H1 (cell line): ENCODE results near the gene THYN1. TPM values are rescaled to one million over a fixed set of nuclear protein-coding genes. Genes with fewer than 3 reads are reported as not detected.

Experiments used
- CTCF ChIA-PET: fragments of 300-600 bp; sonication (Branson Sonifier 250); formaldehyde crosslinking; loops from one replicate; lab custom pipeline; 2021; ENCODE audit not compliant: partially characterized antibody; lab: Charles Lee
- POLR2A ChIA-PET: fragments of 300-600 bp; sonication (Branson Sonifier 250); formaldehyde crosslinking; loops from one replicate; lab custom pipeline; 2021; ENCODE audit warnings: inconsistent platforms; ENCODE audit not compliant: partially characterized antibody; lab: Charles Lee
- DNase-seq, 2 experiments: peaks; one replicate each; pipeline versions ENCODE4 v3.0.0 to v3.0.0-alpha.2; 2010 to 2022; ENCODE audit warnings: low spot score in 2 of 2, low read depth in 1 of 2, mixed read lengths in 1 of 2
- FAIRE-seq: peaks from 2 replicates; lab custom pipeline; 2011; peaks lifted over from hg19 to GRCh38; lab: Jason Lieb, UNC
- H2AFZ ChIP-seq: 2 replicates; pipeline ENCODE4 v1.8.1; 2012; ENCODE audit warnings: low read length, inconsistent platforms
- H2AK5ac ChIP-seq: 2 replicates; pipeline ENCODE4 v1.6.1; 2013; ENCODE audit warnings: low read depth, low read length
- H2BK120ac ChIP-seq: replicated peaks from 2 replicates; pipeline ENCODE3; 2013; ENCODE audit warnings: low read depth, low read length, inconsistent platforms
- H2BK12ac ChIP-seq: 2 replicates; pipeline ENCODE4 v1.6.1; 2013; ENCODE audit warnings: low read depth, low read length
- H2BK15ac ChIP-seq: 2 replicates; pipeline ENCODE4 v1.6.1; 2013; ENCODE audit warnings: low read length
- H2BK20ac ChIP-seq: 2 replicates; pipeline ENCODE4 v1.6.1; 2013; ENCODE audit warnings: low read length
- H2BK5ac ChIP-seq: 2 replicates; pipeline ENCODE4 v1.6.1; 2013; ENCODE audit warnings: low read depth, low read length
- H3K14ac ChIP-seq: 2 replicates; pipeline ENCODE4 v1.6.1; 2013; ENCODE audit warnings: inconsistent platforms; ENCODE audit not compliant: insufficient read length
- H3K18ac ChIP-seq: 2 replicates; pipeline ENCODE4 v1.6.1; 2013; ENCODE audit warnings: low read length; ENCODE audit errors: extremely low read depth
- H3K23ac ChIP-seq: 2 replicates; pipeline ENCODE4 v1.6.1; 2013; ENCODE audit warnings: inconsistent platforms; ENCODE audit not compliant: insufficient read length
- H3K23me2 ChIP-seq: 2 replicates; pipeline ENCODE4 v1.6.1; 2013; ENCODE audit warnings: low read depth, low read length
- H3K27ac ChIP-seq: 2 replicates; pipeline ENCODE4 v1.6.1; 2011; ENCODE audit warnings: low read depth, low read length, inconsistent platforms
- H3K27me3 ChIP-seq, 4 experiments: replicated peaks in 1 of 4; 1 replicate in 1 of 4; 2 replicates in 3 of 4; pipeline versions ENCODE4 v1.6.1 to v1.8.1; 2011 to 2013; ENCODE audit warnings: low read length in 3 of 4, mild to moderate bottlenecking in 3 of 4, inconsistent platforms in 2 of 4, mixed read lengths in 2 of 4, moderate library complexity in 1 of 4; ENCODE audit not compliant: control insufficient read depth in 3 of 4, insufficient read depth in 3 of 4; ENCODE audit errors: extremely low read depth in 1 of 4
- H3K36me3 ChIP-seq, 4 experiments: 2 replicates each; pipeline versions ENCODE4 v1.6.1 to v1.8.1; 2011 to 2013; ENCODE audit warnings: mild to moderate bottlenecking in 4 of 4, low read length in 3 of 4, moderate library complexity in 2 of 4, control low read depth in 1 of 4, inconsistent platforms in 1 of 4; ENCODE audit not compliant: insufficient read depth in 4 of 4, control insufficient read depth in 2 of 4
- H3K4ac ChIP-seq: replicated peaks from 2 replicates; pipeline ENCODE3; 2013; ENCODE audit warnings: low read length, low read depth, mixed read lengths, inconsistent platforms; ENCODE audit not compliant: insufficient read length
- H3K4me1 ChIP-seq, 4 experiments: replicated peaks in 1 of 4; 1 replicate in 1 of 4; 2 replicates in 3 of 4; pipeline versions ENCODE4 v1.6.1 to v1.8.1; 2011 to 2013; ENCODE audit warnings: low read length in 3 of 4, inconsistent platforms in 2 of 4, mixed read lengths in 1 of 4; ENCODE audit not compliant: insufficient read depth in 4 of 4, control insufficient read depth in 3 of 4
- H3K4me2 ChIP-seq, 2 experiments: 2 replicates each; pipeline versions ENCODE4 v1.6.1 to v1.8.1; 2011 to 2013; ENCODE audit warnings: low read depth in 2 of 2, low read length in 2 of 2, control low read depth in 1 of 2, inconsistent platforms in 1 of 2, mild to moderate bottlenecking in 1 of 2; ENCODE audit not compliant: insufficient read depth in 1 of 2
- H3K4me3 ChIP-seq, 4 experiments: fragments of 200-600, 300-600 bp in 1 of 4; sonication (generic), shearing (Covaris generic), sonication (Bioruptor Twin) in 1 of 4; 2 replicates each; pipeline versions ENCODE4 v1.5.1 to v1.8.1; 2011 to 2016; ENCODE audit warnings: low read length in 4 of 4, low read depth in 3 of 4, control low read depth in 2 of 4, inconsistent platforms in 2 of 4, mild to moderate bottlenecking in 2 of 4, mixed read lengths in 1 of 4, moderate library complexity in 1 of 4; ENCODE audit not compliant: insufficient read depth in 2 of 4; ENCODE audit errors: extremely low read depth in 1 of 4
- H3K56ac ChIP-seq: replicated peaks from 2 replicates; pipeline ENCODE3; 2013; ENCODE audit warnings: low read depth, mild to moderate bottlenecking, mixed read lengths, low read length, inconsistent platforms; ENCODE audit not compliant: insufficient read length
- H3K79me1 ChIP-seq: 2 replicates; pipeline ENCODE4 v1.6.1; 2013; ENCODE audit warnings: low read depth, low read length, control low read depth
- H3K79me2 ChIP-seq, 2 experiments: 2 replicates each; pipeline versions ENCODE4 v1.6.1 to v1.8.1; 2012 to 2013; ENCODE audit warnings: low read length in 2 of 2, mild to moderate bottlenecking in 2 of 2, inconsistent platforms in 1 of 2; ENCODE audit not compliant: insufficient read depth in 2 of 2, control insufficient read depth in 1 of 2
- H3K9ac ChIP-seq, 4 experiments: replicated peaks in 1 of 4; 1 replicate in 1 of 4; 2 replicates in 3 of 4; pipeline versions ENCODE4 v1.6.1 to v1.8.1; 2011 to 2013; ENCODE audit warnings: low read depth in 3 of 4, low read length in 3 of 4, control low read depth in 2 of 4, mild to moderate bottlenecking in 2 of 4, moderate library complexity in 2 of 4, inconsistent platforms in 1 of 4; ENCODE audit errors: extremely low read depth in 1 of 4
- H3K9me3 ChIP-seq, 2 experiments: 2 replicates each; pipeline versions ENCODE4 v1.6.1 to v1.8.1; 2012 to 2013; ENCODE audit warnings: mild to moderate bottlenecking in 2 of 2, moderate library complexity in 2 of 2, control low read depth in 1 of 2, inconsistent platforms in 1 of 2, low read depth in 1 of 2, low read length in 1 of 2, mixed read lengths in 1 of 2; ENCODE audit not compliant: insufficient read depth in 2 of 2
- H4K20me1 ChIP-seq, 2 experiments: replicated peaks in 1 of 2; 2 replicates each; pipeline versions ENCODE3 to v1.8.1; 2011 to 2013; ENCODE audit warnings: inconsistent platforms in 2 of 2, low read length in 2 of 2, mild to moderate bottlenecking in 1 of 2; ENCODE audit not compliant: insufficient read depth in 2 of 2, control insufficient read depth in 1 of 2
- H4K5ac ChIP-seq: 2 replicates; pipeline ENCODE4 v1.6.1; 2013; ENCODE audit warnings: low read length, low read depth, mixed read lengths, inconsistent platforms; ENCODE audit not compliant: insufficient read length
- H4K8ac ChIP-seq: 2 replicates; pipeline ENCODE4 v1.8.0; 2013; ENCODE audit warnings: mild to moderate bottlenecking, moderate library complexity, low read length, inconsistent platforms; ENCODE audit not compliant: insufficient read depth; ENCODE audit errors: extremely low read depth
- H4K91ac ChIP-seq: replicated peaks from 2 replicates; pipeline ENCODE3; 2013; ENCODE audit warnings: low read length, mixed read lengths, inconsistent platforms; ENCODE audit not compliant: insufficient read length
- CREB1 ChIP-seq: IDR thresholded peaks from 2 replicates; pipeline ENCODE4 v1.6.1; 2012; ENCODE audit warnings: inconsistent platforms
- E2F6 ChIP-seq: IDR thresholded peaks from 2 replicates; pipeline ENCODE4 v1.6.1; 2012; ENCODE audit warnings: inconsistent platforms
- EGR1 ChIP-seq: IDR thresholded peaks from 2 replicates; pipeline ENCODE4 v1.6.1; 2011; ENCODE audit warnings: low read depth, low read length, borderline replicate concordance
- EP300 ChIP-seq, 2 experiments: IDR thresholded peaks; 1 replicate in 1 of 2; 2 replicates in 1 of 2; pipeline ENCODE4 v1.6.1; 2011 to 2012; ENCODE audit warnings: low read depth in 2 of 2, low read length in 2 of 2, mild to moderate bottlenecking in 2 of 2, borderline replicate concordance in 1 of 2, inconsistent platforms in 1 of 2, moderate library complexity in 1 of 2
- GABPA ChIP-seq: IDR thresholded peaks from 2 replicates; pipeline ENCODE4 v1.6.1; 2011; ENCODE audit warnings: mild to moderate bottlenecking, low read length, moderate library complexity, borderline replicate concordance; ENCODE audit not compliant: insufficient read depth
- POU5F1 ChIP-seq: IDR thresholded peaks from 2 replicates; pipeline ENCODE4 v1.6.1; 2011; ENCODE audit warnings: low read depth, mild to moderate bottlenecking, low read length, moderate library complexity
- SIN3A ChIP-seq, 2 experiments: IDR thresholded peaks in 1 of 2; conservative IDR thresholded peaks in 1 of 2; 2 replicates each; pipeline ENCODE4 v1.6.1; 2011 to 2012; ENCODE audit warnings: low read length in 2 of 2, improper control_type of control experiment in 1 of 2, low read depth in 1 of 2, mild to moderate bottlenecking in 1 of 2
- SP2 ChIP-seq: IDR thresholded peaks from 2 replicates; pipeline ENCODE4 v1.6.1; 2012; ENCODE audit warnings: mild to moderate bottlenecking, low read length, inconsistent platforms
- WGBS, 2 experiments: shearing (Covaris generic) in 1 of 2; methylation state at CpG; one replicate each; pipeline versions ENCODE4 v1.1.6 to v1.1.7; 2013 to 2015; ENCODE audit warnings: low lambda C conversion rate in 2 of 2, mixed read lengths in 2 of 2, inconsistent platforms in 1 of 2, low coverage in 1 of 2, missing lambda C conversion rate in 1 of 2; ENCODE audit not compliant: insufficient replicate concordance in 2 of 2, insufficient coverage in 1 of 2, insufficient read length in 1 of 2; ENCODE audit errors: extremely low coverage in 1 of 2, missing lambda C conversion rate in 1 of 2; 5-methylcytosine and 5-hydroxymethylcytosine counted together
- polyA plus RNA-seq, 7 experiments: library from polyadenylated mRNA; depleted of rRNA in 3 of 7; stranded (reverse) in 5 of 7; unstranded in 2 of 7; fragments of >200 nt in 5 of 7; fragments of 200-250 nt in 2 of 7; gene quantifications; 1 replicate in 5 of 7; 2 replicates in 1 of 7; 4 replicates in 1 of 7; pipeline versions ENCODE4 v1.2.1 to v1.2.3, GENCODE V29; 2011 to 2013; ENCODE audit warnings: missing spikeins in 2 of 7, mixed read lengths in 2 of 7
- total RNA-seq: library from RNA; stranded (reverse); fragmentation: NEBNext Ultra II Directional; extraction: Animal tissue kit (Norgen Biotek cat#: 25700); gene quantifications from 2 replicates; pipeline ENCODE4 v1.2.1, GENCODE V29; 2021

Gene THYN1
- total and polyA plus RNA-seq, 2 of the 8 experiments (the other 6 are each of a cell fraction or from before 2014, with no cell fraction given): 77.3 to 95.1 TPM

- Histone ChIP-seq H3K27ac (no peak overlapping the region), H4K8ac (no peak overlapping the region), H3K4me3 (no peak overlapping the region; a peak in 2 of 8 replicates), H4K5ac (no peak overlapping the region), H3K79me1 (no peaks in the 10 kb centered on the region), H2BK12ac (no peak overlapping the region; the same call in 1 of the 2 replicates), H3K36me3 (peaks cover 0 to 10% (median 1%) of the 10 kb centered on the region in 4 experiments; a peak in 5 of 8 replicates), H2AK5ac (no peak overlapping the region), H4K20me1 (no peaks in the 10 kb centered on the region), H3K56ac (no peak overlapping the region), H3K4me1 (peaks cover 0 to 6% (median 0%) of the 10 kb centered on the region in 4 experiments; a peak in 5 of 7 replicates), H3K4ac (no peak overlapping the region), H3K9ac (no peak overlapping the region), H2BK15ac (peak overlapping the region; percentile 46; the same call in 1 of the 2 replicates), H3K18ac (no peak overlapping the region), H3K4me2 (peak overlapping the region in 1 of 2 experiments; percentile 95; a peak in 1 of 4 replicates), H3K27me3 (peaks cover 0 to 7% (median 0%) of the 10 kb centered on the region in 4 experiments; a peak in 3 of 7 replicates), H2AFZ (no peak overlapping the region), H2BK120ac (no peak overlapping the region), H3K9me3 (no peaks in the 10 kb centered on the region), H3K14ac (no peak overlapping the region), H2BK5ac (no peak overlapping the region), H3K23ac (no peak overlapping the region), H3K79me2 (peaks cover 3 to 32% of the 10 kb centered on the region in 2 experiments; a peak in 2 of 4 replicates), H3K23me2 (peaks cover 18% of the 10 kb centered on the region), H4K91ac (no peak overlapping the region), H2BK20ac (no peak overlapping the region)
- ChIA-PET POLR2A (interaction anchor here (1.0 to 7.7 kb wide), 4 partner anchors 9 to 29 kb away, joined by 3 to 76 read pairs (median 30); partner anchors contain the start of genes ACAD8 and THYN1), CTCF (interaction anchor here (1.1 to 12.0 kb wide), 7 partner anchors 8 to 449 kb away, joined by 3 to 114 read pairs (median 4); no protein-coding TSS in a partner anchor)
- FAIRE-seq (no peak), DNase-seq (no peak)
- WGBS, 2 experiments: 91% methylated on average over 4 of the region's 4 CpGs; no CpG with 5 or more reads in 1 of the 2 experiments
- no peak for TF ChIP-seq EP300 (IDR thresholded peaks at IDR 0.05; ENCODE audit: borderline replicate concordance in 1 of 2, low read depth in 2 of 2, low read length in 2 of 2)
- no peak for TF ChIP-seq E2F6
- TF ChIP-seq SIN3A (conservative IDR thresholded peaks at IDR 0.05 in 1 of 2, IDR thresholded peaks at IDR 0.05 in 1 of 2; ENCODE audit: low read depth in 1 of 2, low read length in 2 of 2): no peak
- no peak for TF ChIP-seq CREB1
- no peak for TF ChIP-seq SP2
- TF ChIP-seq GABPA: no peak
- TF ChIP-seq EGR1: no peak
- no peak for TF ChIP-seq POU5F1
Measured at GRCh38 chr11:134278356-134278755, 25.2 kb upstream of the THYN1 start.
